Measurements from ENCODE around the gene IL20.

IL20 gene

GRCh38 chr1:206880314-206880713, 14.9 kb downstream of the IL20 start:
- Histone ChIP-seq H3K27me3 (ENCODE audit: control insufficient read depth, insufficient read depth, low read length) (no peaks in the 10 kb centered on the region), H3K9ac (no peak overlapping the region), H3K4me1 (no peaks in the 10 kb centered on the region), H3K79me2 (no peaks in the 10 kb centered on the region), H3K36me3 (ENCODE audit: control insufficient read depth, insufficient read depth, low read length) (no peaks in the 10 kb centered on the region), H3K4me2 (ENCODE audit: low read length) (no peak overlapping the region), H3K9me3 (ENCODE audit: control insufficient read depth, low read length) (no peaks in the 10 kb centered on the region), H2AFZ (no peak overlapping the region), H3K27ac (no peak overlapping the region), H3K4me3 (ENCODE audit: low read depth, low read length) (no peak overlapping the region)
- no peak for TF ChIP-seq CTCF (IDR thresholded peaks at IDR 0.05)

- no peak overlapping the region for H3K4me3 ChIP-seq (ENCODE audit: low read depth, low read length)
- TF ChIP-seq CTCF (IDR thresholded peaks at IDR 0.05): no peak
- no peaks in the 10 kb centered on the region for H3K4me1 ChIP-seq
- H3K27ac ChIP-seq: no peak overlapping the region
- H2AFZ ChIP-seq: no peak overlapping the region
- no peaks in the 10 kb centered on the region for H3K27me3 ChIP-seq (ENCODE audit: control insufficient read depth, insufficient read depth, low read length)
- no peak overlapping the region for H3K4me2 ChIP-seq (ENCODE audit: low read length)
- H3K9ac ChIP-seq: no peak overlapping the region
- H3K36me3 ChIP-seq (ENCODE audit: control insufficient read depth, insufficient read depth, low read length): no peaks in the 10 kb centered on the region
- no peaks in the 10 kb centered on the region for H3K9me3 ChIP-seq (ENCODE audit: control insufficient read depth, low read length)
- no peaks in the 10 kb centered on the region for H3K79me2 ChIP-seq
Measured at GRCh38 chr1:206882555-206882954, 17.1 kb downstream of the IL20 start.

GRCh38 chr1:206883160-206883559, 17.7 kb downstream of the IL20 start:
- no peak overlapping the region for H2AFZ ChIP-seq
- H3K4me2 ChIP-seq (ENCODE audit: low read length): no peak overlapping the region
- TF ChIP-seq CTCF (IDR thresholded peaks at IDR 0.05): no peak
- H3K9ac ChIP-seq: no peak overlapping the region
- H3K9me3 ChIP-seq (ENCODE audit: control insufficient read depth, low read length): no peaks in the 10 kb centered on the region
- no peaks in the 10 kb centered on the region for H3K36me3 ChIP-seq (ENCODE audit: control insufficient read depth, insufficient read depth, low read length)
- no peaks in the 10 kb centered on the region for H3K79me2 ChIP-seq
- H3K27me3 ChIP-seq (ENCODE audit: control insufficient read depth, insufficient read depth, low read length): no peaks in the 10 kb centered on the region
- no peak overlapping the region for H3K4me3 ChIP-seq (ENCODE audit: low read depth, low read length)
- no peaks in the 10 kb centered on the region for H3K4me1 ChIP-seq
- no peak overlapping the region for H3K27ac ChIP-seq

GRCh38 chr1:206883876-206884275, 18.5 kb downstream of the IL20 start:
- no peak for TF ChIP-seq CTCF (IDR thresholded peaks at IDR 0.05)
- no peaks in the 10 kb centered on the region for H3K79me2 ChIP-seq
- no peaks in the 10 kb centered on the region for H3K4me1 ChIP-seq
- H3K27ac ChIP-seq: no peak overlapping the region
- no peaks in the 10 kb centered on the region for H3K27me3 ChIP-seq (ENCODE audit: control insufficient read depth, insufficient read depth, low read length)
- no peaks in the 10 kb centered on the region for H3K36me3 ChIP-seq (ENCODE audit: control insufficient read depth, insufficient read depth, low read length)
- H3K9me3 ChIP-seq (ENCODE audit: control insufficient read depth, low read length): no peaks in the 10 kb centered on the region
- no peak overlapping the region for H3K4me2 ChIP-seq (ENCODE audit: low read length)
- no peak overlapping the region for H2AFZ ChIP-seq
- H3K9ac ChIP-seq: no peak overlapping the region
- H3K4me3 ChIP-seq (ENCODE audit: low read depth, low read length): no peak overlapping the region

- H3K36me3 ChIP-seq (ENCODE audit: control insufficient read depth, insufficient read depth, low read length): no peaks in the 10 kb centered on the region
- H3K4me2 ChIP-seq (ENCODE audit: low read length): no peak overlapping the region
- no peaks in the 10 kb centered on the region for H3K27me3 ChIP-seq (ENCODE audit: control insufficient read depth, insufficient read depth, low read length)
- no peak overlapping the region for H3K27ac ChIP-seq
- H3K9ac ChIP-seq: no peak overlapping the region
- no peak overlapping the region for H3K4me3 ChIP-seq (ENCODE audit: low read depth, low read length)
- H3K9me3 ChIP-seq (ENCODE audit: control insufficient read depth, low read length): no peaks in the 10 kb centered on the region
- no peak overlapping the region for H2AFZ ChIP-seq
- no peaks in the 10 kb centered on the region for H3K79me2 ChIP-seq
- TF ChIP-seq CTCF (IDR thresholded peaks at IDR 0.05): no peak
- H3K4me1 ChIP-seq: no peaks in the 10 kb centered on the region
Measured at GRCh38 chr1:206885341-206886060, 20.1 kb downstream of the IL20 start.
